Mesendoderm (in vitro differentiated cells): ENCODE results near the gene COL18A1.

Experiments used
- DNase-seq: peaks from one replicate; pipeline ENCODE4 v3.0.0; 2013
- H2AK5ac ChIP-seq: 2 replicates; pipeline ENCODE4 v1.6.1; 2013; ENCODE audit warnings: low read length, inconsistent platforms
- H2BK120ac ChIP-seq: 2 replicates; pipeline ENCODE4 v1.6.1; 2013; ENCODE audit warnings: low read depth, mild to moderate bottlenecking, low read length, moderate library complexity, mixed read lengths
- H2BK15ac ChIP-seq: replicated peaks from 2 replicates; pipeline ENCODE4 v1.6.1; 2013; ENCODE audit warnings: low read depth, mild to moderate bottlenecking, moderate library complexity
- H2BK5ac ChIP-seq: 2 replicates; pipeline ENCODE4 v1.6.1; 2013; ENCODE audit warnings: low read length, inconsistent platforms
- H3K18ac ChIP-seq: 2 replicates; pipeline ENCODE4 v1.6.1; 2013; ENCODE audit warnings: mild to moderate bottlenecking, low read length, mixed read lengths
- H3K23ac ChIP-seq: one replicate; pipeline ENCODE4 v1.6.1; 2013; ENCODE audit warnings: low read length
- H3K27ac ChIP-seq: 2 replicates; pipeline ENCODE4 v1.5.1; 2013; ENCODE audit warnings: low read depth, mild to moderate bottlenecking, inconsistent platforms, low read length, moderate library complexity
- H3K27me3 ChIP-seq: 2 replicates; pipeline ENCODE4 v1.6.1; 2013; ENCODE audit warnings: low read length, control low read depth, mild to moderate bottlenecking, inconsistent platforms; ENCODE audit not compliant: insufficient read depth, poor library complexity
- H3K36me3 ChIP-seq: 2 replicates; pipeline ENCODE4 v1.6.1; 2013; ENCODE audit warnings: low read length, inconsistent platforms; ENCODE audit not compliant: control insufficient read depth, insufficient read depth
- H3K4ac ChIP-seq: one replicate; pipeline ENCODE4 v1.6.1; 2013; ENCODE audit warnings: low read depth, mild to moderate bottlenecking, low read length, moderate library complexity
- H3K4me1 ChIP-seq: 2 replicates; pipeline ENCODE4 v1.6.1; 2013; ENCODE audit warnings: low read depth, low read length, inconsistent platforms; ENCODE audit not compliant: control insufficient read depth
- H3K4me2 ChIP-seq: 2 replicates; pipeline ENCODE4 v1.6.1; 2013; ENCODE audit warnings: low read length
- H3K4me3 ChIP-seq: 2 replicates; pipeline ENCODE4 v1.5.1; 2013; ENCODE audit warnings: mild to moderate bottlenecking, low read length
- H3K56ac ChIP-seq: one replicate; pipeline ENCODE4 v1.6.1; 2013; ENCODE audit warnings: low read length
- H3K79me1 ChIP-seq: 2 replicates; pipeline ENCODE4 v1.6.1; 2013; ENCODE audit warnings: low read length, inconsistent platforms
- H3K79me2 ChIP-seq: 2 replicates; pipeline ENCODE4 v1.6.1; 2013; ENCODE audit warnings: mild to moderate bottlenecking, low read length; ENCODE audit not compliant: control insufficient read depth, insufficient read depth
- H3K9ac ChIP-seq: 2 replicates; pipeline ENCODE4 v1.6.1; 2013; ENCODE audit warnings: low read length, inconsistent platforms
- H4K5ac ChIP-seq: one replicate; pipeline ENCODE4 v1.6.1; 2013; ENCODE audit warnings: low read length
- H4K8ac ChIP-seq: one replicate; pipeline ENCODE4 v1.6.1; 2013; ENCODE audit warnings: low read depth, mild to moderate bottlenecking, control low read depth, low read length, moderate library complexity
- WGBS: extraction: QIAGEN DNeasy Blood & Tissue Kit; methylation state at CpG from one replicate; pipeline ENCODE4 v1.1.7; 2013; ENCODE audit warnings: low lambda C conversion rate, missing lambda C conversion rate; ENCODE audit not compliant: insufficient coverage; ENCODE audit errors: extremely low coverage; 5-methylcytosine and 5-hydroxymethylcytosine counted together

COL18A1 gene

DNA sequence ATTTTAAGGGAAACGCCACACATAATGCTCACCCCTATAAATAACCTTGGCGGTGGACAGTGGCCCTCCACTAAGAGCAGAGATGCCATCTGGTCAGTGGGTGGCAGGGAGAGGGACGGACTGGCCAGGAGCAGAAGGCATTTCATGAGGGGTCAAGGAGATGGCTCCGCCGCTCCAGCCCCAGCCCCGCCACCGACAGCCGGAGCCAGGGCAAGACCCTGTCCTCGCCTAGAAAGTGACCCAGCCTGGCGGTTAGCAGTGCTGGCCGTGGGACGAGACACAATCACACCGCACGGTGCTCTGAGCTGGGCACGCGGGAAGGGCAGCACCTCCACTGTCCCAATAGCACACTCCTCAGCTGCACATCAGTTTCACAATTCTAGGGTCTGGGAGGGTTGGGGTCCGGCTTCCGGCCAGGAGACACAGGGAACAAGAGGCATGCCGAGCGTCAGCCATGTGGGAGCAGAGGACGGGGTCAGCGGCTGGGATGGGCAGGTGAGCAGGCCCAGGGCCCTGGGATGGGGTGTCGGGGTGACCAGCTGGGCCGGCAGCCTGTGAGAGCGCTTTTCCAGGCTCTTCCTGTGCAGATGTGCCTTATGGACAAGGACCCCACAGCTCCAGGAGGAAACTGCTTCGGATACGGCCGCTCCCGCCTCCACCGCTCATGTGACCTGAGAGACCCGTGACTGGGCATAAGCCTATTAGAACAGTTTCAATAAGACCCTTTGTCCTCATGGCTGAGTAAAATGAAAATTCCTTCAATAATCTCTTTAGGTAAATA lies 131.5 kb downstream of the COL18A1 start:
- no peak overlapping the region for H3K18ac ChIP-seq
- H3K4me2 ChIP-seq: no peak overlapping the region
- H3K79me2 ChIP-seq: peaks cover 17% of the 10 kb centered on the region
- H3K4ac ChIP-seq: no peak overlapping the region
- no peak for DNase-seq
- no peak overlapping the region for H4K8ac ChIP-seq
- no CpG with 5 or more reads among the region's 31 CpGs for WGBS
- H2BK15ac ChIP-seq: no peak overlapping the region
- H3K79me1 ChIP-seq: peaks cover 6% of the 10 kb centered on the region
- peaks cover 2% of the 10 kb centered on the region for H3K4me1 ChIP-seq
- H3K27me3 ChIP-seq: no peaks in the 10 kb centered on the region
- no peak overlapping the region for H2AK5ac ChIP-seq
- no peak overlapping the region for H3K27ac ChIP-seq
- H2BK120ac ChIP-seq: no peak overlapping the region
- H3K9ac ChIP-seq: no peak overlapping the region
- no peak overlapping the region for H3K56ac ChIP-seq
- H4K5ac ChIP-seq: no peak overlapping the region
- no peak overlapping the region for H3K4me3 ChIP-seq
- H2BK5ac ChIP-seq: no peak overlapping the region
- H3K36me3 ChIP-seq: no peaks in the 10 kb centered on the region
- H3K23ac ChIP-seq: no peak overlapping the region

GRCh38 chr21:45537111-45537745 lies 132.3 kb downstream of the COL18A1 start:
- no CpG with 5 or more reads among the region's 37 CpGs for WGBS
- DNase-seq: no peak
- H3K4me1 ChIP-seq: peaks cover 2% of the 10 kb centered on the region

DNA sequence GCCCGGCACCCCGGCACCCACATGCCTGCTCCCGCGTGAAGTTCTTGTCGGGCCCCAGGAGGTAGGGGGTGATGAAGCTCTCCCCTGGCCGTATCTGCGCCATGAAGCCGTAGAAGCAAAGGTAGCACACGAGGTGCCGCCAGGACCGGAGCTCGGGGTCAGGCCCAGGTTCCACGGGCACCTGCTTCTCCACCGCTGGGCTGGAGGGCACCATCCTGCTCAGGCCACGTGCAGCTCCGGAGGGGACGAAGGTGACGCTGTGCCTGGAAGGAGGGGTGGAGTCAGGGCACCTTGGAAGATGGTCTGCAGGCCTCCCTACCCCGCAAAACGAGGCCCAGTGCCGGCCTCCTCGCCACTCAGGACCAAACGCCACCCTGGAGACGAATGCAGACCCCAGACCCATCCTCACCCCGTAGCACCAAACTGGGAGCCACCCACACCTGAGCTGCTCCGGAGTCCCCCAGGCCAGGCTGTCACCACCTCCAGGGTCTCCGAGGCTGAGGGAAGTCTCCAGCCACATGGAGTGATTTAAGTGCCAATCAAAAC lies 132.9 kb downstream of the COL18A1 start:
- H3K4ac ChIP-seq: no peak overlapping the region

More at GRCh38 chr21:45537111-45537745, 132.3 kb downstream of the COL18A1 start:
- Histone ChIP-seq H3K79me2 (peaks cover 18% of the 10 kb centered on the region), H2BK120ac (no peak overlapping the region), H3K4me3 (no peak overlapping the region), H3K4me2 (no peak overlapping the region), H3K56ac (no peak overlapping the region), H3K27ac (no peak overlapping the region), H3K23ac (no peak overlapping the region), H3K27me3 (no peaks in the 10 kb centered on the region), H4K5ac (no peak overlapping the region), H2BK15ac (no peak overlapping the region), H3K9ac (no peak overlapping the region), H2AK5ac (no peak overlapping the region), H3K4ac (no peak overlapping the region), H3K18ac (no peak overlapping the region), H3K79me1 (peaks cover 6% of the 10 kb centered on the region), H4K8ac (no peak overlapping the region), H2BK5ac (no peak overlapping the region), H3K36me3 (no peaks in the 10 kb centered on the region)

GRCh38 chr21:45538381-45539045 lies 133.5 kb downstream of the COL18A1 start:
- Histone ChIP-seq H3K36me3 (no peaks in the 10 kb centered on the region), H3K9ac (no peak overlapping the region), H3K18ac (no peak overlapping the region), H2BK15ac (no peak overlapping the region), H3K4me3 (no peak overlapping the region), H3K79me2 (peaks cover 18% of the 10 kb centered on the region), H2BK120ac (no peak overlapping the region), H3K27me3 (no peaks in the 10 kb centered on the region), H3K56ac (no peak overlapping the region), H2BK5ac (no peak overlapping the region), H3K23ac (no peak overlapping the region), H3K4ac (no peak overlapping the region), H3K27ac (no peak overlapping the region), H4K8ac (no peak overlapping the region), H3K79me1 (peaks cover 4% of the 10 kb centered on the region), H3K4me1 (peaks cover 2% of the 10 kb centered on the region), H2AK5ac (no peak overlapping the region), H3K4me2 (no peak overlapping the region), H4K5ac (no peak overlapping the region)
- WGBS: no CpG with 5 or more reads among the region's 31 CpGs
- no peak for DNase-seq

More for the DNA sequence above, 132.9 kb downstream of the COL18A1 start:
- Histone ChIP-seq H4K8ac (no peak overlapping the region), H3K18ac (no peak overlapping the region), H3K27me3 (no peaks in the 10 kb centered on the region), H3K4me1 (peaks cover 2% of the 10 kb centered on the region), H3K23ac (no peak overlapping the region), H2BK120ac (no peak overlapping the region), H3K27ac (no peak overlapping the region), H2BK15ac (no peak overlapping the region), H2BK5ac (no peak overlapping the region), H3K9ac (no peak overlapping the region), H3K36me3 (no peaks in the 10 kb centered on the region), H2AK5ac (no peak overlapping the region), H3K79me2 (peaks cover 18% of the 10 kb centered on the region), H3K4me3 (no peak overlapping the region), H4K5ac (no peak overlapping the region), H3K56ac (no peak overlapping the region), H3K4me2 (no peak overlapping the region), H3K79me1 (peaks cover 6% of the 10 kb centered on the region)
- no CpG with 5 or more reads among the region's 27 CpGs for WGBS
- no peak for DNase-seq

DNA sequence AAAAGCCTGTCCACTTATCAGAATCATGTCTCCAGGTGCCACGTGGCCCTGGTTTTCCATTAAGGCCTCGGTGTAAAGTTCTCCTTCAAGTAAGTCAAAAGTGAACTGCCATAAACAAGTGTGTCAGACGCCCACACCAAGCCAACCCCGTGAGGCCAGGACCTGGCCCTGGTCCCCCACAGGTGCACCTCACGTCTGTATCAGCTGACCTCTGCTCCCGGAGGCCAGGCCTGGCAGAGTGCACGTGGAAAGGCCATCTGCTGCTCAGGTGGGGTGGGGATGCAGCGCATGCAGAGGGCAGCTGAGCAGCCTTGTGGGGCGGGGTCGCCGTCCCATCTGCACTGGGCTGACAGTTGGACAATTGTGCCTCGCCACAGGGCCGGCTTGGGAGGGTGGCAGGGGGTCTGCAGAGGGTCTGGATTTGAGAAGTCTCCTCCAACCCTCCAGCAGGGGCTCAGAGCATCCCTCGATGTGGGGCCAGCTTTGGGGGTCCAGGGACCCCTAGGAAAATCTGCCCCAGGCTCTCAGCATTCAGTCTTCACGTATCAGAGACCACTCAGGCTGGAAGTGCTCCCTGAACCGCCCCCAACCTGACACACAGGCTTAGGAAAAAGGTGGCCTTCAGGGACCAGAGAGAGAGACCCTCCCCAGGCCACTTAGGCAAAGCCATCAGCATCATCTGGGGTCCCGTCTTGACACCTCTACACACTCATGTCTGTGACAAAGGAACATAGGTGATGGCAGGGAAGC lies 134.3 kb downstream of the COL18A1 start:
- Histone ChIP-seq H3K4me2 (no peak overlapping the region), H3K56ac (no peak overlapping the region), H4K8ac (no peak overlapping the region), H3K27me3 (no peaks in the 10 kb centered on the region), H2BK120ac (no peak overlapping the region), H4K5ac (no peak overlapping the region), H3K4me3 (no peak overlapping the region), H3K9ac (no peak overlapping the region), H3K36me3 (no peaks in the 10 kb centered on the region), H3K4me1 (peaks cover 2% of the 10 kb centered on the region), H2AK5ac (no peak overlapping the region), H3K4ac (no peak overlapping the region), H2BK15ac (no peak overlapping the region), H2BK5ac (no peak overlapping the region), H3K23ac (no peak overlapping the region), H3K79me2 (peaks cover 18% of the 10 kb centered on the region), H3K79me1 (peaks cover 4% of the 10 kb centered on the region), H3K27ac (no peak overlapping the region), H3K18ac (no peak overlapping the region)
- no peak for DNase-seq
- no CpG with 5 or more reads among the region's 17 CpGs for WGBS
